ENCODE data around the gene MITF.

MITF gene

DNA sequence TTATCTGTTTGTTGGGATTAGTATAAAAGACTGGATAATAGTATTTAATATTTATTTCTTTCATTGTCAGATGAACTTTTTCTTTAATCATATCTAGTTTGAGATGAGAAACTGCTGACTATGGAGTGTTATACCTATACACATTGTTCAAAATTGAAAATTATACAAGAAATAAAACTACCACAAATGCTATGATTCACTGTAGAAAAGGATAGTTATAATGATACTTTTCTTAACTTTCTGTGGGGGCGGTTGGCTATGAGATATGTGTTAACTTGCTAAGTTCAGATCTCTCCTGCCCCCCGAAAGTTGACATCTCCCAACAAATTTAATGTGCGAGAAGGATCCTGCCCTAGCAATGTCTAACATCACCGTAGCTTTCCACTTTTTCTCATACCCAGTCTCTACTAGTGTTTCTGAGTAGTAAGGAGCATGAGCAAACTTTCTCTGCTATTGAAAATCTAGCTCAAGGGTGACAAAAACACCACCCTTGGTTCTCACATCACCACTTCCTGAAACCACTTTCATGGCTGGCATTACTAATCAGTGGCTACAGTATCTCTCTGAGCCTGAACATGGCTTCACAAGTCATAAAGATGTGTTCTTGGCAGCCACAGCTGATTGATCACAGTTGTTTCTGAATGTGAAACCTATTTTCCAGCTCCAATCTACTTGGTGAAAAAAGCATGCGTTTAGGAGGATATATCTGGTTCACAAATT, 244.4 kb downstream of the MITF start:
- DNase-seq, result no peak

DNA sequence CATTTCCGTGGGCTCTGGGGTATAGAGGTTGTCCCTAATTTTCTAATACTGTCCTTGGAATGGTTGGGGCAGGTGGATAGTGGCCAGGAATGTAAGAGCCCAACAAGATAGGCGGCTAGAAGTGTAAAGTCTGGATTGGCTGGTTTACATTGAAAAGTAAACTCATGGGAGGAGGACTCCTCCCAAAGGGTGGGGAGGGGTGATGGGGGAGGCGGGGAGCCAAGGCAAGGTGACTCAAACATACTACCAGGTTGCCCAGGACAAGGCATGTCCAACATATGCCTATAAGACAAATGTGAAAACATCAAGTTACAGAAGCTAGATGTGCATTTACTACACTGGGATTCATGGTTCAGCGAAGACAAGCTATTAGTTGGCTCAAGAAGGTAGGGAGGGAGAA, 246.0 kb downstream of the MITF start:
- DNase-seq, result no peak

DNA sequence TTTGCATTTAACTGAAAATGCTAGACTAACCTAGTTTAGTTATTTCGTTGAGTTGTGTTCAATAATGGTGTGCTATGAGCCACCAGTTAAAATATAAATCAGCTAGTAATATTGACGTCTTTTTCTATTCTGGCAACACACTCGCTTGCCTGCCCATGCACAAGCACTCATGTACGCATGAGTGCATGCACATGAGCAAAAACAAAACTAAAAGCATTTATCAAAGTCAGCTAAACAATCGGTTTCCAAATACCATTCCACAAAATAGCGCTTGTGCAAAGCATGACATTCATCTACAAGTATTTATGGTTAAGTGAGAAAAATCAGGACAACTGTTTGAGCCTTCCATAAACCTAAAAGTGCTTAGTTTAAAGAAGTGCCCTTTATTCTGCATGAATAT, 247.2 kb downstream of the MITF start:
- no peak for DNase-seq

DNA sequence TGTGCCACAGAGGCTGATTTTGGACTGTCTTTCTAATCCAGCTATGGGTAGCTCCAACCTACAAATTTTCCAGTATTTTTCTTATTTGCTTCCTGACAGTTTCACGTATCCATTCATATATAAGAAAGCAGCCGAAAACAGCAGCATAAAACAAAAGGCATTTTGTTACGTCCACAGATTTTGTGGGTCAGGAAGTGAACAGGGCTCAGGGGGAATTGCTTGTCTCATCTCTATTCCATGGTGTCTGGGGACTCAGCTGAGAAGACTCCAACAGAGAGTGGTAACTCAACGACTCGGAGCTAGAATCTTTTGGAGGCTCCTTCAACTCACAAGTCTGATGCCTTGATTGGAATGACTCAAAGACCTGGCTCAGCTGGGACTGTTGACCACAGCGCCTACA, 248.6 kb downstream of the MITF start:
- no peak for DNase-seq

DNA sequence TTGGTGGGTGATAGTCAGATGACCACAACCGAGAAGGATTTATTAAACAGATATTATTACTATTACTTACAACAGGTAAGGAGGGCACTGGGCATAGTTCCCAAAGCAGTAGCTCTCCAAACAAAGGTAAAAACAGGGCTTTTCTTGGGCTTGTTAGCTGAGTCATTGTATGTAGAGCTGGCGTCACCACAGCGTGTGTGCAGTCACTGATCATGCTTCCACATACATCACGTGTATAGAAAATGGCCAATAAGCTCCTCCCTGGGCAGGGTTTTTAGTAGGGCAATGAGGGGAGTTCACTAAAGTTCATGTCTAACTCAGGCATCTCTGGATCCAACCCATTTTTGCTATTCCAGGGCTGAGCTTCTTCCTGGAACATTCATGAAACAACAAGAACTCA, 254.5 kb downstream of the MITF start:
- no peak for DNase-seq

DNA sequence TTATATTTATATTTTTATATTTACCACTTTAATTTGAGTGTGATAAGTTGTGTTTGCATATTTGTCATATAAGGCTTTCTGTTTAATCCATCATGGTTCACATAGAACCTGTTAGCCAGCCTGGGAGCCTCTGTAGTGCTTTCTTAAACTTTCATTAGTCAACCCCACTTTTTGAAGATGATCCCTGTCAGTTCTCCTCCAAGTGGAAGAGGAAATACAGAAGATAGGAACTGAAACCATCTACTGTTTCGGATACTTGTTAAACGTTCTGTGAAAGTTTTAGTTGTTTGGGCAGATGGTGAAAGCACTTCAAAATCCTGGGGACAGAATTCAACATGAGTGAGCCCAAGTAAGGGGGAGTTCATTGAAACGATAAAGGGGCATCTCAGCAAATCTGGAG, 255.7 kb downstream of the MITF start:
- no peak for DNase-seq

DNA sequence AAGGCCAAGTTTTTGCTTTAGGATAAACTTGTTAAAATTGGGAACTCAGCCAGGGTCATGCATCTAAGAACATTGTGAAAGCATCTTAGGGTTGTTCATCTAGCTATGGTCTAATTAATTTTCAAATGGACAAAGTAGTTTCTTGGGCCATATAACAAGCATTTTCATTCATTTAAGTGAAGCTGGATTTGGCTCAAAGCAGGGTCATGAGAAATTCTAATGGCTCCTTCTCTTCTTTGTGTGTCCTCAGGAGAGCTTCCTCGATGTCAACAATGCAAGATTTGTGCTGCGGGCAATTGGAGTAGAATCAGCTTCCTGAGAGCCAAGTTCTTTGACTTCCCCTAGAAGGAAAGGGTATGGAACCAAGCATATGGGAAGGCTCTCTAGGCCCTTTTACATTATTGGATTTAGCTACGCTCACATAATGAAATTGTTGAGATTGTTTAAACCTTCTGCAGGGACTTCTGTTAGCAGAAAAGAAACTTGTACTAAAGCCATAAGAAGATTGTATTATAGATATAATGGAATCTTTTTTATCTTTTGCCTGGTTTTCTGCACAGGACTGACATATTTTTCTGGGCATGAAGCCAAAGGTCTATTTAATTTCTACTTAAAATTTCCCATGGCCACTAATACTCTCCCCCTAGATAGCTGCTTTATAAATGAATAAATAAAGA, 258.5 kb downstream of the MITF start:
- DNase-seq, result no peak

DNA sequence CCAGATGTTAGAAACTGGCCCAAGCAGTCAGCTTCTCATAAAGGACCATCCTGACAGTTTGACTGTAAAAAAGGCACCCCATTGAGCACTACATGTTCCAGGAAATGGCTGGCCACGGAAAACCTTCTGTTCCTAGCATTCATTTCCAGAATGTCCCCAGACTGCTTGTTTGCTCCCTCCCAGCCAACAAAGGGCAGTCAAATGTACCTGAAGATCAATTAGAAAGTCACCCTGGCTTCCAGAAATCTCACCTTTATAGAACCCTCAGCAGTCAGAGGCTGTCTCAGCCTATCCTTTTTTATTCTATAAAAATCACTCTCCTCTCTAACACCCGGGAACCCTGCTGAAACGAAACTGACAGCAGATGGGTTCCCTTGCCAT, 259.5 kb downstream of the MITF start:
- DNase-seq, result no peak

DNA sequence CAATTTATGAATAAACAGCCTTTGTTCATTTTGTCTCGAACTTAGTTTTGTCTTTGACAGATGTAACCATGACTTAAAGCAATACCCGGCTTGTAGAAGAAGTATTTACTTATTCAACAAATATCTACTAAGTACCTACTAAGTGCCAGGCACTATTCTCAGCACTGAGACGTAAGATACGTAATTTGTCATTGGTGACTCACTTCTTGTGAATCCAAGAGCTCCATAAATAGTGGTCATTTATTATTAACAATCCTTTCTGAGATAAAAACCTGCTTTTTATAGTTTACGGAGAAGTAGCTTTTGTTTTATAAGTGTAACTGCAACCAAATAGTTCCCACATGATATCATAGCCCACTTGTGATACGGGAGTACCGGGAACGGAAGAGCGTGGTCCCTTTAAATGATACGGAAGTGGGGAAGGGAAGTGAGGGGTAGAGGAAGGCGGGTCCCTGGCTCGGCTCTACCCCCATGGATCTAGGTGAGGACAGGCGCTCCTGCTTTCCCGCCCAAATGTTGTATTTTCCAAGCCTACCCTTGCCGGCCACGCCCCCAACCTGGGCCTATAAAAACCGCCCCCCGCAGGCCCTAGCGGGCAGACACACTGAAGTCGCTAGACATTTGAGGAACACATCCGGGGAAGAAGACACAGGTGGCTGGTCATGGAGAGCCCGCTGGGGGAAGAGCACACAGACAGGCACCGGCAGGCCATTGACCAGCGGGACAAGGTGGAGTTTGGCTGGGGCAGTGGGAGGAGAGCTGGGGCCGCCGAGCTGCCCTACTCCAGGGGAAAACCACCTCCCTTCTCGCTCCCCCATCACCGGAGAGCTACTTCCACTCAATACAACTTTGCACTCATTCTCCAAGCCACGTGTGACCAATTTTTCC, 260.1 kb downstream of the MITF start, which contains the start of gene SAMMSON:
SAMMSON (plus strand) TSS at position 594 of the 888 bp plus-strand sequence.
- DNase-seq, result no peak

DNA sequence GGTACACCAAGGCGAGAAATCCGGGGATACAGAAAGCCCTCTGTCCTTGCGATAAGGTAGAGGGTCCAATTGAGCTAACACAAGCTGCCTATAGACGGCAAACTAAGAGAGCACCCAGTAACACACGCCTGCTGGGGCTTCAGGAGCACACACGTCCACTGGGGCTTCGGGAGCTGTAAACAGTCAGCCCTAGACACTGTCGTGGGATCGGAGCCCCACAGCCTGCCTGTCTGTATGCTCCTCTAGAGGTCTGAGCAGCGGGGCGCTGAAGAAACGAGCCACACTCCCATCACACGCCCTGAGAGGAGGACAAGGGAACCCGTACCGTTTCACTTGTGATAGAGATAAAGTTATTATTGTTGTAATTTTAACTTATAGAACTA, 260.8 kb downstream of the MITF start:
- DNase-seq, result no peak

DNA sequence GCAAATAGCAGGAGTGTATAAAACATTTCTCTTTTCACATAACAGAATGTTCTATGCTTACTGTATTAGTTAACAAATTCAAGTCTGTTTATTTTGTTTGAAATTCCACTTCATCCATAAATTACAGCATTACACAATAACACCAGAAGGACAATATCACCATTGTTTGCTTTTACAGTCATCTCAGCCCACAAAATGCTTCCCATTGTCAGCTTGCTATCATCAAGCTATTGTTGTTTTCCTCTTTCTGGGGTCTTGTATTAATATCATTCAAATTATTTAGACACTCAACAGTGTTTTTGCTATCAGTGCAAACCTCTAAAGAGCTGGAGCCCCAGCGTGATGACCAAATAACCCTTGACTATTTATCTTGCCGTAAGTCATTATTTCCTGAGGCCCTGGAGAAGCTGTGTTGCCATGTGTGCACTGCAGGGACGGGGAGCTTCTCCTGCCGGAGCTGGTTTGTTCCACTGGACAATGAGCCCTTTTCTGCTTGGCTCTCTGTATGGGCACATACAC, 261.4 kb downstream of the MITF start:
- DNase-seq, result no peak

DNA sequence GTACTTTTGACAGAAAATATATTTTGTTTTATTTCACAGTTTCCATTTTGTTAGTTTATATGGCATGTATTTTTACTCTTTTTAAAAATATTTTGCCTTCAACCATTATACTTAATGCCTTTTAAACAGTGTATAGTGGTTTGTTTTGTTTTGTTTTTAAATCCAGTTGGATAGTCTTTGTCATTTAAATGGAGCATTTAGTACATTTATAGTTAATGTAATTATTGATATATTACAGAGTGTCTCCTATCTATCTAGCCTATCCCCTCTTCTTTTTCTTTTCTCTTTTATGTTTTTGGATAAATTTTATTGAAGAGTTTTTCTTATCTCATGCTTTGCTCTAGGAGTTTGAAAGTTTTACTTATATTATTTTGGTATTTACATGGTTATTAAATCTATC, 263.9 kb downstream of the MITF start:
- no peak for DNase-seq

DNA sequence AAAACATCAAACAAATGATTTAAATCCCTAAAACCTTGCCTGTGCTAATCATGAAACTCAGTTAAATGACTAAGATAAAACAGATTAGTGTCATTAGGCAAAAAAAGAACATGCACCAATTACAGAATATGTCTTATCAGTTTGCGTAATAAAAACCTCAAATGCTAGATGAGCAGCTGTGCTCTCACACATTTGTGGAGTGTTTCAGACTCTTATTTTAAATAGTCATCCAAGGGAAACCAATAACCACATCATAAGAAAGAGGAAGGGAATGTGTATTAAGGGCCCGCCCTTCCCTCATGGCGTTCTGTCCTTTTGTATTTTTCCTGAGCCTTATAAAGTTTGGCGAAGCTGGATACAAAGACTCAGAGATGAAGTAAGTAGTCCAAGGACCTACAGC, 266.8 kb downstream of the MITF start:
- DNase-seq, result no peak

DNA sequence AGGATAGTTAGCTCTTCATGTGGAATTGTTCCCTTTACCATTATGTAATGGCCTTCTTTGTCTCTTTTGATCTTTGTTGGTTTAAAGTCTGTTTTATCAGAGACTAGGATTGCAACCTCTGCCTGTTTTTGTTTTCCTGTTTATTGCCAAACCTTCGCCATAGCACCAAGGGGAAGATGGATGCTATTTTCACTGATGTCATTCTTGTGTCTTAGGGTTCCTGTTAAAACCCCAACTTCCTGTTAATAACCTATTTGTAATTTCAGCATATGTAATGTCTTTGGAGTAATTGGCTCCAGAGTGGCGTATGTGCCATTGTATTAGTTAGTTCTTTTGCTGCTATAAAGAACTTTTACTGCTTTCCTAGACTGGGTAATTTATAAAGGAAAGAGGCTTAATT, 271.1 kb downstream of the MITF start:
- DNase-seq, result no peak

DNA sequence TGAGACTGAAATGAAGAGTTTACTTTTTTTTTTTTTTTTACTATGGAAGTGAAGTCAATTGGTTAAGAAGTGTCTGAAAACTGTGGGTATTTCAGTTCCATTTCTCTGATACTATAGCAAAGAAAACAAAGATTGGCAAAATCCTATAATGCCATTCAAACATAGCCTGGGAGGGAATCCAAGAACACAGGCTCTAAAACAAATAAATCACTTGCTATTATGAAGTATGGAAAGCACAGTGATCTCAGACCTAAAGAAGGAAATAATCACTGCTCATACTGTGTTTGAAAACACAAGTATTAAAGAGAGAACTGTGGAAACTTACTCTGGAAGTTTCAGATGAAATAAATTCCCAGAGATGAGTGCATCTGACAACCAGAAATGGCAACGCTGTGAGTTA, 272.3 kb downstream of the MITF start:
- no peak for DNase-seq

Measured in GOT3 (cell line).